Measurements from ENCODE around the gene EZH2. TPM values are rescaled to one million over a fixed set of nuclear protein-coding genes. Genes with fewer than 3 reads are reported as not detected.
A peak's percentile ranks its signal among the peaks of the same experiment; 100 is the strongest.

EZH2 gene
- total RNA-seq, 1 experiment from 2014 or later, result 30.5 TPM

DNA sequence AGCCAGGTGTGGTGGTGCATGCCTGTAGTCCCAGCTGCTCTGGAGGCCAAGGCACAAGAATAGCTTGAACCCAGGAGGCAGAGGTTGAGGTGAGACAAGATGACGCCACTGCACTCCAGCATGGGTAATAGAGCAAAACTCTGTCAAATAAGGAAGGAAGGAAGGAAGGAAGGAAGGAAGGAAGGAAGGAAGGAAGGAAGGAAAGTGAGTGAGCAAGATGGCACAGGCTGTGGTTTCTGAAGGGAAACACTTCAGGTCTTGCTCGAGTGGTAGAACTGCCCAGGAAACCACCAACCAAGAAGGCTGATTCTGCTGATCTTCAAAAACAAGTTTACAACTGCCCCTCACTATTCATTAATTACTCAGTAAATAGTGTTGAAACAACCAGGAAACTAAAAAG lies 45.2 kb downstream of the EZH2 start:
- no peak for ATAC-seq
- peaks cover 63% of the 10 kb centered on the region for H3K79me2 ChIP-seq (ENCODE audit: low read length)

DNA sequence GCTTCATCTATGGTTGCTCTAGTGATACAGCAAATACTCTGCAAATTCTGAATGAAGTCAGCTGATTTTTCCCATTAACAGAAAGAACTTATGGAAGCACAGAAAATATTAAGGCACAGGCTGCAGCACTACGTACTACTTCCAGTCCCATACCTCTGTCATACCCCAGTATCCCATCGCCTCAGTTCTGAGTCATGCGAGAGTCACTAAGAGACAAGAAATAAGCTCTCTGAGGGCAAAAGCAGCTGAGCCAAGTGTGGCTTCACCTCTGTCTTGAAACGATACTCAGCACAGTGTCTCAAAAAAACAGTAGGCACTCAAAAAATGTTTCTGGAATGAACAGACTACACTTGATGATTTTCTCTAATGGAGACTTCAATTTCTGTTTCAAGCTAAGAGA lies 48.2 kb downstream of the EZH2 start:
- H3F3A ChIP-seq (ENCODE audit: low read length, unreplicated experiment), result no peaks in the 10 kb centered on the region
- peaks cover 30% of the 10 kb centered on the region for H3K36me3 ChIP-seq (ENCODE audit: low read depth, low read length)
- H3K79me2 ChIP-seq (ENCODE audit: low read length), result peaks cover 52% of the 10 kb centered on the region
- H3K9ac ChIP-seq (ENCODE audit: low read length), result no peak overlapping the region
- no peak overlapping the region for H3K4me2 ChIP-seq (ENCODE audit: low read length)
- H3K4me3 ChIP-seq (ENCODE audit: low read length), result no peak overlapping the region
- intact Hi-C loops (cut with micrococcal nuclease), result no loop called here
- POLR2A ChIA-PET (ENCODE audit: unreplicated experiment), result no interaction called here
- no peaks in the 10 kb centered on the region for H4K20me1 ChIP-seq (ENCODE audit: low read length)
- H3K4me1 ChIP-seq (ENCODE audit: insufficient read depth, low read length), result no peaks in the 10 kb centered on the region
- no peak for ATAC-seq
- no peaks in the 10 kb centered on the region for H3K9me3 ChIP-seq (ENCODE audit: low read length)
- H3K27me3 ChIP-seq (ENCODE audit: low read length), result no peaks in the 10 kb centered on the region
- H2AFZ ChIP-seq (ENCODE audit: low read length), result no peak overlapping the region
- CTCF ChIA-PET, result no interaction called here
- BruUV-seq (replicated peaks), result no TSS peak
- DNase-seq, result peak; percentile 21
- no peaks in the 10 kb centered on the region for H3K9me2 ChIP-seq (replicated peaks; ENCODE audit: low read length)
- no peak overlapping the region for H3K27ac ChIP-seq (ENCODE audit: low read length)
- TF ChIP-seq EZH2phosphoT487 (IDR thresholded peaks at IDR 0.05; ENCODE audit: borderline replicate concordance, low read length) (no peak), EZH2 (IDR thresholded peaks at IDR 0.05; ENCODE audit: low read length, unreplicated experiment) (no peak)
- TF ChIP-seq, protein P1, sequence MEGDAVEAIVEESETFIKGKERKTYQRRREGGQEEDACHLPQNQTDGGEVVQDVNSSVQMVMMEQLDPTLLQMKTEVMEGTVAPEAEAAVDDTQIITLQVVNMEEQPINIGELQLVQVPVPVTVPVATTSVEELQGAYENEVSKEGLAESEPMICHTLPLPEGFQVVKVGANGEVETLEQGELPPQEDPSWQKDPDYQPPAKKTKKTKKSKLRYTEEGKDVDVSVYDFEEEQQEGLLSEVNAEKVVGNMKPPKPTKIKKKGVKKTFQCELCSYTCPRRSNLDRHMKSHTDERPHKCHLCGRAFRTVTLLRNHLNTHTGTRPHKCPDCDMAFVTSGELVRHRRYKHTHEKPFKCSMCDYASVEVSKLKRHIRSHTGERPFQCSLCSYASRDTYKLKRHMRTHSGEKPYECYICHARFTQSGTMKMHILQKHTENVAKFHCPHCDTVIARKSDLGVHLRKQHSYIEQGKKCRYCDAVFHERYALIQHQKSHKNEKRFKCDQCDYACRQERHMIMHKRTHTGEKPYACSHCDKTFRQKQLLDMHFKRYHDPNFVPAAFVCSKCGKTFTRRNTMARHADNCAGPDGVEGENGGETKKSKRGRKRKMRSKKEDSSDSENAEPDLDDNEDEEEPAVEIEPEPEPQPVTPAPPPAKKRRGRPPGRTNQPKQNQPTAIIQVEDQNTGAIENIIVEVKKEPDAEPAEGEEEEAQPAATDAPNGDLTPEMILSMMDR (conservative IDR thresholded peaks at IDR 0.05; ENCODE audit: low read depth, low read length), result no peak

More for the DNA sequence above, 45.2 kb downstream of the EZH2 start:
- no TSS peak for BruUV-seq (replicated peaks)
- peaks cover 31% of the 10 kb centered on the region for H3K36me3 ChIP-seq (ENCODE audit: low read depth, low read length)
- intact Hi-C loops (cut with micrococcal nuclease), result no loop called here
- H3K9ac ChIP-seq (ENCODE audit: low read length), result no peak overlapping the region
- H3K4me2 ChIP-seq (ENCODE audit: low read length), result no peak overlapping the region
- no peaks in the 10 kb centered on the region for H3K27me3 ChIP-seq (ENCODE audit: low read length)
- no peak overlapping the region for H2AFZ ChIP-seq (ENCODE audit: low read length)
- ChIA-PET POLR2A (ENCODE audit: unreplicated experiment) (no interaction called here), CTCF (no interaction called here)
- H3K9me2 ChIP-seq (replicated peaks; ENCODE audit: low read length), result no peaks in the 10 kb centered on the region
- H3K4me1 ChIP-seq (ENCODE audit: insufficient read depth, low read length), result no peaks in the 10 kb centered on the region
- DNase-seq, result no peak
- no peak overlapping the region for H3K4me3 ChIP-seq (ENCODE audit: low read length)
- 0 out of 2 replicates have a peak, but pooled peaks cover 3% of the 10 kb centered on the region for H4K20me1 ChIP-seq (ENCODE audit: low read length)
- H3F3A ChIP-seq (ENCODE audit: low read length, unreplicated experiment), result no peaks in the 10 kb centered on the region
- H3K27ac ChIP-seq (ENCODE audit: low read length), result no peak overlapping the region
- H3K9me3 ChIP-seq (ENCODE audit: low read length), result no peaks in the 10 kb centered on the region
- TF ChIP-seq EZH2 (IDR thresholded peaks at IDR 0.05; ENCODE audit: low read length, unreplicated experiment) (no peak), EZH2phosphoT487 (IDR thresholded peaks at IDR 0.05; ENCODE audit: borderline replicate concordance, low read length) (no peak)
- TF ChIP-seq, protein P1 (conservative IDR thresholded peaks at IDR 0.05; ENCODE audit: low read depth, low read length), result no peak

DNA sequence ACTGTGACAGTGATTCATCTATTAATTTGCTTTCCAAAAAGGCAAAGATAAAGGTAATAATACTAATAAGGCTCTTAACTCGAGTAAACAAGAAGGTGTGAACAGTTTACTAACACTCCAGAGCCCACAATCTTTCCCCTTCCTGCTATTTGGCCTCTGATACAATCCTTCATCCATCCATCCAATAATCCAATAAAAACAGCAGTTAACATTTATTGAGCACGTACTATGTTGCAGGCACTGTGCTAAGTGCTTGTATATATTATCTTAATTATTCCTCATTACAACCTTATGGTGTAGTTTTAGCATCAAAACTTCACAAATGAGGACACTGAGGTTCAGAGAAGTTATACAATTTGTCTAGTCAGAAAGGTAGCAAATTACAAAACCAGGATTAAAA lies 49.5 kb downstream of the EZH2 start:
- ATAC-seq, result no peak
- Histone ChIP-seq H3F3A (ENCODE audit: low read length, unreplicated experiment) (no peaks in the 10 kb centered on the region), H3K36me3 (ENCODE audit: low read depth, low read length) (peaks cover 35% of the 10 kb centered on the region), H3K9me2 (replicated peaks; ENCODE audit: low read length) (no peaks in the 10 kb centered on the region), H3K4me3 (ENCODE audit: low read length) (no peak overlapping the region), H3K9me3 (ENCODE audit: low read length) (no peaks in the 10 kb centered on the region), H3K79me2 (ENCODE audit: low read length) (peaks cover 49% of the 10 kb centered on the region), H3K27ac (ENCODE audit: low read length) (no peak overlapping the region), H3K9ac (ENCODE audit: low read length) (no peak overlapping the region), H3K4me1 (ENCODE audit: insufficient read depth, low read length) (no peaks in the 10 kb centered on the region), H2AFZ (ENCODE audit: low read length) (no peak overlapping the region), H4K20me1 (ENCODE audit: low read length) (no peaks in the 10 kb centered on the region), H3K4me2 (ENCODE audit: low read length) (no peak overlapping the region), H3K27me3 (ENCODE audit: low read length) (no peaks in the 10 kb centered on the region)
- CTCF ChIA-PET, result no interaction called here
- no TSS peak for BruUV-seq (replicated peaks)
- no peak for DNase-seq
- intact Hi-C loops (cut with micrococcal nuclease), result no loop called here
- POLR2A ChIA-PET (ENCODE audit: unreplicated experiment), result no interaction called here
- TF ChIP-seq, protein P1 (conservative IDR thresholded peaks at IDR 0.05; ENCODE audit: low read depth, low read length), result no peak
- no peak for TF ChIP-seq EZH2 (IDR thresholded peaks at IDR 0.05; ENCODE audit: low read length, unreplicated experiment)
- TF ChIP-seq EZH2phosphoT487 (IDR thresholded peaks at IDR 0.05; ENCODE audit: borderline replicate concordance, low read length), result no peak

Measured in PC-3 (cell line).